ENCODE data around the gene CRYGD. TPM values are rescaled to one million over a fixed set of nuclear protein-coding genes. Genes with fewer than 3 reads are reported as not detected.
"Not testable (repeated sequence)": the region's sequence is repeated elsewhere in the genome, so short reads cannot be mapped to it uniquely, and the experiment has no call there.

The CRYGD gene
- total RNA-seq, 1 donor from 2014 or later = not detected

GRCh38 chr2:208134928-208135586, 10.7 kb upstream of the CRYGD start:
- no peak for DNase-seq (ENCODE audit: low spot score)

GRCh38 chr2:208130712-208131110, 6.4 kb upstream of the CRYGD start:
- intact Hi-C loops (cut with DNase I) = no loop called here
- DNase-seq (ENCODE audit: low spot score) = no peak

More at GRCh38 chr2:208134928-208135586, 10.7 kb upstream of the CRYGD start:
- intact Hi-C loops (cut with DNase I) = no loop called here

DNA sequence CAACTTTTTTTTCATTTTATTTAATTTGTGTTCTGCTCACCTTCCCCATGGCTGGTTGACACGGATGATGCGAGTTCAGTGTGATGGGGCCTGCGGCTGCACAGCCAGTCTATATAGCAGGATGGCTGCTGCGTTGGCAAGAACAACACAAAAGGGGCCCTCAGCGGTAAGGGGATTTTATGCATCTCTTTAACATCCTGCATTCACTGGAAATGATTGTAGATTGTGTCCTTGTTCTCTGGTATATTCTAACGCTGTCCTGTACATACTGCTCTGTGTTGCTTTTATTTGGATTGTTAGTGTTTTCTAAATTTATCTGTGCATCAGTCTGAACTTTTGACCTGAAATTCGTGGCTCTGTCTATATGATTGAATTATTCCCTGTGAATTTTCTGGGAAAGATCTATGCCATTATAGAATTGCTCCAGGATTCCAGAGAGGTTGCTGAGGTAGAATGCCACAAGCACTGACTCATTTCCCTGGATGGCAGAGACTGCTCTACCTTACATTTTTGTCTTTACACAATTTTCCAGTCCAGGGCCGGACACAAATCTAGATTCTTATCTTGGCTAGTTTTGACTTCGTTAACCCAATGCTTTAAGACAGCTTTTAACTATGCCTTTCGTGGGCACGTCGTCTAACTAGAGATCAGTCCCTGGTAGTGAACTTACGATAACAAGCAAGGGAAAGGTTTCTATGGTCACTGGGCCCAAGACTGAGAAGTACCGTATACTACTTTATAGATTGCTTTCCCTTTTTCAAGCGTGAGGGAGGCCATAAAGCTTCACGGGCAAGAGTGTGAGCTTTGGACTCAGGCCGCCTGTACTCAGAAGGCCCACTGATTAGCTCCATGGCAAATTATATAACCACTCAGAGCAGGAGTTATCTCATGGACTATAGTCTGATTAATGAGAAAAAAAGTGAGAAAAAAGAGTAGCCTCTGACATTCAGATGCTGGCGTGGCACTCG, 5.7 kb upstream of the CRYGD start, which contains the start of gene CRYGC:
TSS of gene CRYGC (minus strand) at position 85 of the 968 bp plus-strand sequence. CDS start at position 49, 36 bp downstream.
- no peak for DNase-seq (ENCODE audit: low spot score)

GRCh38 chr2:208128136-208128535, 3.8 kb upstream of the CRYGD start:
- intact Hi-C loops (cut with DNase I) = no loop called here
- no peak for DNase-seq (ENCODE audit: low spot score)

More for the DNA sequence above, 5.7 kb upstream of the CRYGD start, which contains the start of gene CRYGC:
- intact Hi-C loops (cut with DNase I) = no loop called here

- DNase-seq (ENCODE audit: low spot score) = no peak
- intact Hi-C loops (cut with DNase I) = no loop called here
These were observed 2.8 kb upstream of the CRYGD start for GRCh38 chr2:208127090-208127489.

- intact Hi-C loops (cut with DNase I) = no loop called here
- no peak for DNase-seq (ENCODE audit: low spot score)
These were observed 927 bp upstream of the CRYGD start for GRCh38 chr2:208125251-208125650.

DNA sequence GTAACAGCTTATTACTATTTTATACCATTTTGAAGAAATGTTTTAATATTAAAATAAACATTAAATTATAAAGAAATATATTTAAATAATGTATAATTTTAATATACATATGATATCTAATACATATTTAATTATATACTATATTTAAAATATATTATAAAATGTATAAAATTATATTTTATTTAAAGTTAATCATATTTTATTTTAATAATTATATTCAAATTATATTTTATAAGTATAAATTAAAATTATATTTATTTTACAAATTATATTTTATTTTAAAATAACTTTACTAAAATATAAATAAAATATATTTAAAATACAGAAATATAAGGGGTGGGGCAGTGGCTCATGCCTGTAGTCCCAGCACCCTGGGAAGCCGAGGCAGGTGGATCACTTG, 2.1 kb downstream of the CRYGD start:
- no peak for DNase-seq (ENCODE audit: low spot score)
- intact Hi-C loops (cut with DNase I) = no loop called here

DNA sequence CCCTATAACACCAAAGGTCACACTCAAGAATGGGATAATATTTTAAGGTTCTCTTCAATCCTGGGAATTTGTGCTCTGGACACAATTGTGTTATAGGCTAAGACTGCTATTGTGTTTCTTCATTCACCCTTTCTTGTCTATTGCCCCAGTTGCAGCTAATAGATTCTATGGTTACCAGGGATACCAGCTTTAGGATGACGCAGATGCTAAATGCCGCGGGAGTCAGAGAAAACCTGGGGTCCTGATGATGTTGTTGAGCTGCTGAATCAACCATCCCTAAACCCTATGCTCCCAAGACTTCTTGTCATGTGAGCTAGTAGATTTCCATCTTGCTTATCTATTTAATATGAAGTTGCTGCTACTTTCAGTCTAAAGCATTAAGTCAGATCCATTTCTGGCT, 5.4 kb downstream of the CRYGD start:
- no peak for DNase-seq (ENCODE audit: low spot score)
- intact Hi-C loops (cut with DNase I) = no loop called here

GRCh38 chr2:208117390-208117789, 6.9 kb downstream of the CRYGD start:
- intact Hi-C loops (cut with DNase I); DNase-seq (ENCODE audit: low spot score): not testable (repeated sequence)

DNA sequence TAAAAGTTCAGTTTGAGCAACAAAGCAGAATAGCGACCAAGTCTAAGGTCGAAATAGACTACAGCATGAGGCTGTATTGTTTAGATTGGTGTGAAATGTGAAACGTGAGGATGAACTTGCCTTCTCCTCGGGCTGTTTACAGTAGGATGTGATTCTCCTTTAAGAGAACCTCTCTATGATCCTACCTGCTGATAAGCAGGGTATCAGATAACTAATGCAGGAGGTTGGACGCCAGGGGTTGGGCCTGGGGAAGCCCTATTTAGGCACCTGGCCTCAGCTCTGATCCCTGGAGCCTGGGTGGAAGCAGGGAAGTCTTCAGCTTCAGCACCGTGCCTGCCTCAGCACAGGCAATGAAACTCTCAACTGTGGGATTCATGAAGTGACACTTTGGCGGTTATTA, 11.4 kb downstream of the CRYGD start:
- DNase-seq (ENCODE audit: low spot score) = no peak
- intact Hi-C loops (cut with DNase I) = no loop called here

GRCh38 chr2:208112273-208112745, 12.0 kb downstream of the CRYGD start:
- DNase-seq (ENCODE audit: low spot score); intact Hi-C loops (cut with DNase I): not testable (repeated sequence)

DNA sequence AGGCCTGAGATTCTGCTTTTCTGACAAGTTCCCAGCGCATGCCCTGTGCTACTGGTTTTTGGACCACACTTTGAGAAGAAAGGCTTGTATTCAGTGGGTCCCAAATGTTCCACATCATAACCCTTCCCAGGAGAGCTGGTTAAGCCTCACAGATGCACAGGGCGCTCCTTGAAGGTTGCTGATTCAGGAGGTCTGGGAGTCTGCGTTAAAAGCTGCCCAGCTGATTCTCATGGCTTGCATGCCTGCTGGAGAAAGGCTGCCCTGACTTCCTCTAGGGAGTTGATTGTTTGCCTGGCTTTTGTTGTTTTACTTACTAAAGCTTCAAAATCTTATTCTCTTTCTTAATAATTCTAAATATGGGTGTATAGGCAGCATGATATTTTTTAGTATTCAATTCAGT, 20.7 kb downstream of the CRYGD start:
- DNase-seq (ENCODE audit: low spot score) = no peak
- intact Hi-C loops (cut with DNase I) = no loop called here

GRCh38 chr2:208101716-208102631, 22.4 kb downstream of the CRYGD start:
- no peak for DNase-seq (ENCODE audit: low spot score)
- intact Hi-C loops (cut with DNase I) = no loop called here

DNA sequence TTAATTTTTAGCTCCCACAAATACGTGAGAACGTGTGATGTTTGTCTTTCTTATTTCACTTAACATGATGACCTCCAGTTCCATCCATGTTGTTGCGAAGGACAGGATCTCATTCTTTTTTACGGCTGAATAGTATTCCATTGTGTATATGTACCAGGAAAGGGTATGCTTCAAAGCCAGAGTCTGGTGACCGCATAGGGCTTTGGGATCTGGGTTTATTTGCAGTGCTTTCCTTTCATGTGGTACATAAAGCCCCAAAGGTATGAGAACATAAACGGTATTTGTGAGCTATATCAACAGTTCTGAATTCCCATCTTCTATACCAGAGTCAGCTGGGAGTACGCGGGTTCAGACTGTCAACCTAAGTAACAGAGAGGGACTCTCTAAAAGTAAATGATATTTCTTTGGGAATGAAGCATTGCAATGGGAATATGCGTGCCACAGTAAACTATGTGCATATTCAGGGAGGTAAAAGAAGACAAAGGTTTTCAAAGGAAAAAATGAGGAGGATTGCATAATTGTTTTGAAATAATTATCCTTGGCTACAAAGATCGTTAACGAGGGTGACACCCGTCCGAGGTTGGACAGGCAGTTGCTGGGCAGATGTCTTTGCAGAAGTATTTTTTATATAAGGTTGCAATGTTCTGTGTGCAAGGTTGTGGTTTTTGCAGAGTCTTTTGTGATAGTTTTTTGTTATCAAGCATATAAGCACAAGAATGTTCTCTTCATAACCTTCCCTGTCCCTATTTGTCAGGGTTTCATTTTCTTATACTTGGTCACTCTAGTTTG, 24.4 kb downstream of the CRYGD start:
- no peak for DNase-seq (ENCODE audit: low spot score)
- intact Hi-C loops (cut with DNase I) = no loop called here

DNA sequence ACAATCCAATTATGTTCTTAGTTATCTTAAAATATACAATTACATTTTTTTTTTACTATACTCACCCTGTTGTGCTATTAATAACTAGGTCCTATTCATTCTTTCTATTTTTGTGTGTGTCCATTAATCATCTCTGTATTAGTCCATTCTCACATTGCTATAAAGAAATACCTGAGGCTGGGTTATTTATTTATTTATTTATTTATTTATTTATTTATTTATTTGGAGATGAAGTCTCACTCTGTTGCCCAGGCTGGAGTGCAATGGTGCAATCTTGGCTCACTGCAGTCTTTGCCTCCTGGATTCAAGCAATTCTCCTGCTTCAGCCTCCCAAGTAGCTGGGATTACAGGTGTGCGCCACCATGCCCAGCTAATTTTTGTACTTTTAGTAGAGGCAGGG, 25.6 kb downstream of the CRYGD start:
- DNase-seq (ENCODE audit: low spot score); intact Hi-C loops (cut with DNase I): not testable (repeated sequence)

DNA sequence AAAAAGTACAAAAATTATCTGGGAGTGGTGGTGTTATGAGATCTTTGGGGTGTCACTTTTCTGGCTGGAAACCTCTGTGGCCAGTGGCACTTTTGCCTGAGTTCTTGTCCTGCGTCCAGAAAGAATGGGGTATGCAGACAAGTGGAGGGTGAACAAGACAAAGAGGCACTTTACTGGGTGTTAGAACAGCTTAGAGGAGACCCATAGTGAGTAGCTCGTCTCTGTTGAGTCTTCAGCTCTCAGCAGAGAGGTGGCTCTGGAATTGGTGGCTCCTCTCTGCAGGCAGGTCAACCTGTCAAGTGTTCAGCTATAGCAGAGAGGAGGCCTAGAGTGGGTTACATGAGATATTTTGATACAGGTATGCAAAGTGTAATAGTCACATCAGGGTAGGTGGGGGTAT, 26.1 kb downstream of the CRYGD start:
- DNase-seq (ENCODE audit: low spot score) = no peak
- intact Hi-C loops (cut with DNase I) = no loop called here

DNA sequence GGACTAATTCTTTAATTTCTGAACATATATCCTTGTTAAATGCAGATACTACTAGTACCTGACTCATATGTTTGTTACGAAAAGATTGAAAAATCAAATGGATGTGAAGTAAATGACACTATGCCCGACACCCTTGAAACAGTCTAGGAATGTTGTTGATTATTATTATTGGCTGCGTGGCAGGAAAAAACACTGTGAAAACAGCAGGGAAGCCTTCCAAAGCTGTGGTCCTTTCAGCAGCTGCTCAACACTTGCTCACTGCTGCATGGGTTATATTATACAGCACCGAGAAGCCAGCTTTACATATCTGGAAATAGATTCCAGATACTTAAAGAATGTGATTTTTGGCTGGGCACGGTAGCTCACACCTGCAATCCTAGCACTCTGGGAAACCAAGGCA, 26.5 kb downstream of the CRYGD start:
- intact Hi-C loops (cut with DNase I) = no loop called here
- DNase-seq (ENCODE audit: low spot score) = no peak

DNA sequence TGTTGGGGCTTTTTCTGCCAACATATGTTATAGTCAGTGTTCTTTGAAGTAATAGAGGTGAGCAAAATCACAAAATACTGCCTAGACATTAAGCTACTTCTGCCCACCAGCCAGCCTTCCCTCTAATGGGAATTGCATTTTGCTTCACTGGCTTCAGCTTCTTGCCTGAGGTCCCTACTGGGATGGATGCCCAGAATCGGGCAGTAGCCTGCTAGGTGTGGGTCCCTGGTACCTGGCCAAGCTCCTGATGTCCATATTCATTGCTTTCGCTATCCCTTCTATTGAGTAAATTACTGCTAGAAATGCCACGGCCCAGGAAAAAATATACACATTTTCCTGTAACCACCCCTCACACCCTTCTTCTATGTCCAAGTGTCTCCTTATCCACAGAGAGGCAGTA, 27.0 kb downstream of the CRYGD start:
- DNase-seq (ENCODE audit: low spot score) = no peak
- intact Hi-C loops (cut with DNase I) = no loop called here

- no peak for DNase-seq (ENCODE audit: low spot score)
- intact Hi-C loops (cut with DNase I) = no loop called here
These were observed 28.2 kb downstream of the CRYGD start for GRCh38 chr2:208096080-208096479.
